CD4-positive, CD25-positive, alpha-beta regulatory T cell (primary cell): ENCODE data around the gene YWHAE. TPM values are rescaled to one million over a fixed set of nuclear protein-coding genes. Genes with fewer than 3 reads are reported as not detected.
A peak's percentile ranks its signal among the peaks of the same experiment; 100 is the strongest.

Source experiments
- ATAC-seq, 2 donors: fragments of 150-1000 bp; cut with Tn5 transposase; one replicate each; pipeline ENCODE4 v1.10.0; 2021; ENCODE audit warnings: low read depth in 2 of 2, moderate number of reproducible peaks in 2 of 2, moderate library complexity in 1 of 2
- DNase-seq, 3 donors: peaks; one replicate each; pipeline versions ENCODE4 v3.0.0 to v3.0.0-alpha.2; 2012 to 2022; ENCODE audit warnings: mixed read lengths in 1 of 3
- H3K27ac ChIP-seq: one replicate; pipeline ENCODE4 v1.7.0; 2013; ENCODE audit warnings: mild to moderate bottlenecking, low read length; ENCODE audit not compliant: insufficient read depth, poor library complexity, severe bottlenecking
- H3K27me3 ChIP-seq: one replicate; pipeline ENCODE4 v1.7.0; 2013; ENCODE audit warnings: low read length; ENCODE audit not compliant: control insufficient read depth, insufficient read depth
- H3K36me3 ChIP-seq: one replicate; pipeline ENCODE4 v1.7.0; 2013; ENCODE audit warnings: mild to moderate bottlenecking, low read length, moderate library complexity; ENCODE audit not compliant: control insufficient read depth, insufficient read depth
- H3K4me1 ChIP-seq: 2 replicates; pipeline ENCODE4 v1.7.0; 2013; ENCODE audit warnings: mild to moderate bottlenecking, low read length; ENCODE audit not compliant: insufficient read depth, control insufficient read depth, poor library complexity, severe bottlenecking
- H3K4me3 ChIP-seq: one replicate; pipeline ENCODE4 v1.7.0; 2013; ENCODE audit warnings: low read depth, mild to moderate bottlenecking, low read length, moderate library complexity
- H3K9me3 ChIP-seq, 2 experiments: 1 replicate in 1 of 2; 2 replicates in 1 of 2; pipeline ENCODE4 v1.7.0; 2013; ENCODE audit warnings: low read length in 2 of 2, mild to moderate bottlenecking in 1 of 2, moderate library complexity in 1 of 2; ENCODE audit not compliant: control insufficient read depth in 2 of 2
- H3K27ac Mint-ChIP-seq, 3 donors: one replicate each; pipeline ENCODE4 v1.8.0; 2020 to 2022; ENCODE audit warnings: mild to moderate bottlenecking in 3 of 3, mixed read lengths in 3 of 3, moderate library complexity in 2 of 3
- H3K27me3 Mint-ChIP-seq: one replicate; pipeline ENCODE4 v1.8.0; 2022; ENCODE audit warnings: mild to moderate bottlenecking, mixed read lengths
- H3K36me3 Mint-ChIP-seq: one replicate; pipeline ENCODE4 v1.8.0; 2020; ENCODE audit warnings: mixed read lengths
- H3K4me1 Mint-ChIP-seq, 4 donors: one replicate each; pipeline ENCODE4 v1.8.0; 2020 to 2022; ENCODE audit warnings: mixed read lengths in 4 of 4, mild to moderate bottlenecking in 1 of 4
- H3K4me3 Mint-ChIP-seq, 4 donors: one replicate each; pipeline ENCODE4 v1.8.0; 2020 to 2022; ENCODE audit warnings: mild to moderate bottlenecking in 4 of 4, mixed read lengths in 4 of 4, moderate library complexity in 3 of 4
- H3K9me3 Mint-ChIP-seq, 7 donors: one replicate each; pipeline ENCODE4 v1.8.0; 2020 to 2022; ENCODE audit warnings: mixed read lengths in 7 of 7, mild to moderate bottlenecking in 3 of 7, moderate library complexity in 2 of 7
- polyA plus RNA-seq, 4 donors: library from polyadenylated mRNA; unstranded; fragments of 300-500 nt; fragmentation: Illumina TruSeq; gene quantifications; one replicate each; pipeline ENCODE4 v1.2.3, GENCODE V29; 2021
- total RNA-seq: library from RNA; stranded (reverse); gene quantifications from one replicate; pipeline ENCODE4 v1.2.3, GENCODE V29; 2022

Gene YWHAE
- total and polyA plus RNA-seq, 5 donors from 2014 or later = 68.6 to 136 (median 92.2) TPM

DNA sequence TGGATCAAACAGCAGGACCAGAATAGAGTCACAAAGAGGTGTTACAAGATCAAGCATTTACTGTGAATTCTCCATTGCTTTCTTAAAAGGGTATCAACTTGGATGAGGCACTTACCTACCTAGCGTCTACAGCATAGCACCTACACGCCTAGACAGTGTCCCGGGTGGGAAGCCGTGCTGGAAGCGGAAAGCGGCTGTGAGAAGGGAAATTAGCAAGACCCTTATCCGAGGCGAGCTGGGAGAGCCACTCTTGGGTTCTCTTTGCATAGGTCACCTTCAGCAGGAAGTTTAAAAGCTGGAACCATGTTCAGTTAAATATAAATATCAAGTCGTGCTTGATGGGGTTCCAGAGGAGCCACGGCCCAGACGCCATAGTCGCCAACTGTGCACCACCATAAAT, 74.3 kb downstream of the YWHAE start:
- Histone ChIP-seq H3K9me3 (no peaks in the 10 kb centered on the region), H3K36me3 (no peaks in the 10 kb centered on the region), H3K27ac (no peak overlapping the region), H3K27me3 (no peaks in the 10 kb centered on the region), H3K4me3 (no peak overlapping the region), H3K4me1 (no peaks in the 10 kb centered on the region)
- Mint-ChIP-seq H3K9me3 (peaks cover 0 to 1% (median 0%) of the 10 kb centered on the region in 7 donors), H3K27ac (no peak overlapping the region), H3K4me1 (peaks cover 0 to 3% (median 0%) of the 10 kb centered on the region in 4 donors), H3K4me3 (no peak overlapping the region), H3K36me3 (no peaks in the 10 kb centered on the region), H3K27me3 (peaks cover 16% of the 10 kb centered on the region)
- ATAC-seq (no peak), DNase-seq (no peak)

DNA sequence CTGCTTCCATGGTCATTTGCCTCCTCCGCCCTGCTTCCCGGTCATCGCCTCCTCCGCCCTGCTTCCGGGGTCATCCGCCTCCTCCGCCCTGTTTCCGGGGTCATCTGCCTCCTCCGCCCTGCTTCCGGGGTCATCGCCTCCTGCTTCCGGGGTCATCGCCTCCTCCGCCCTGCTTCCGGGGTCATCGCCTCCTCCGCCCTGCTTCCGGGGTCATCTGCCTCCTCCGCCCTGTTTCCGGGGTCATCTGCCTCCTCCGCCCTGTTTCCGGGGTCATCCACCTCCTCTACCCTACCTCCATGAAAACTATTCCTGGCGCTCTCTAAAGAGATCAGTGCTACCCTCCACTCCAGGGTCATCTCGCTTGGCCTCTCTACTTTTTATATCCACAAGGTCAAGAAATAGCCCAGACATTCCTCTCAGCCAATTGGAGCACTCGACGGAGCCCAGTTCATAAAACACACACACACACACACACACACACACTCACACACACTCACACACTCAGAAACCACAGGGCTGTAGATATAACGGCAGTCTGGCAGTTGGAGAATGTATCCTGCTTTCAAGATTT, 75.7 kb downstream of the YWHAE start:
- Mint-ChIP-seq H3K27ac (no peak overlapping the region), H3K4me1 (peaks cover 0 to 3% (median 0%) of the 10 kb centered on the region in 4 donors), H3K4me3 (peak overlapping the region in 3 of 4 donors; percentile 28 to 61 (median 29)), H3K27me3 (peaks cover 16% of the 10 kb centered on the region), H3K36me3 (no peaks in the 10 kb centered on the region), H3K9me3 (peaks cover 0 to 1% (median 0%) of the 10 kb centered on the region in 7 donors)
- Histone ChIP-seq H3K9me3 (no peaks in the 10 kb centered on the region), H3K27ac (no peak overlapping the region), H3K27me3 (no peaks in the 10 kb centered on the region), H3K4me3 (no peak overlapping the region), H3K4me1 (no peaks in the 10 kb centered on the region), H3K36me3 (no peaks in the 10 kb centered on the region)
- DNase-seq (no peak), ATAC-seq (no peak)

DNA sequence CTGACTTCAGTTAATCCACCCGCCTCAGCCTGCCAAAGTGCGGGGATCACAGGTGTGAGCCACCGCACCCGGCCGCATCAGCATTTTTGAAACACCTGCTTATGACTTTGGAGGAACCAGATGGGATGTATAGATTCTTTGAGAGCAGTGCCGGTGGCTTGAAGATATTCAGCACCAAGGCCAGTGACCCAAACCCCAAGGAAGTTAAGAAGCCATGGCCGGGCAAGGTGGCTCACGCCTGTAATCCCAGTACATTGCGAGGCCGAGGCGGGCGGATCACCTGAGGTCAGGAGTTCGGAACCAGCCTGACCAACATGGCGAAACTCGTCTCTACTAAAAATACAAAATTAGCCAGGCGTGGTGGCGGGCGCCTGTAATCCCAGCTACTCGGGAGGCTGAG, 76.7 kb downstream of the YWHAE start:
- Histone ChIP-seq H3K27me3 (no peaks in the 10 kb centered on the region), H3K4me1 (no peaks in the 10 kb centered on the region), H3K4me3 (no peak overlapping the region), H3K9me3 (no peaks in the 10 kb centered on the region), H3K36me3 (no peaks in the 10 kb centered on the region), H3K27ac (no peak overlapping the region)
- no peak overlapping the region for H3K27ac Mint-ChIP-seq
- no peak overlapping the region for H3K4me3 Mint-ChIP-seq
- H3K27me3 Mint-ChIP-seq = peaks cover 16% of the 10 kb centered on the region
- no peak for DNase-seq
- peaks cover 0 to 3% (median 0%) of the 10 kb centered on the region in 4 donors for H3K4me1 Mint-ChIP-seq
- no peak for ATAC-seq
- no peaks in the 10 kb centered on the region for H3K36me3 Mint-ChIP-seq
- peaks cover 0 to 1% (median 0%) of the 10 kb centered on the region in 7 donors for H3K9me3 Mint-ChIP-seq

DNA sequence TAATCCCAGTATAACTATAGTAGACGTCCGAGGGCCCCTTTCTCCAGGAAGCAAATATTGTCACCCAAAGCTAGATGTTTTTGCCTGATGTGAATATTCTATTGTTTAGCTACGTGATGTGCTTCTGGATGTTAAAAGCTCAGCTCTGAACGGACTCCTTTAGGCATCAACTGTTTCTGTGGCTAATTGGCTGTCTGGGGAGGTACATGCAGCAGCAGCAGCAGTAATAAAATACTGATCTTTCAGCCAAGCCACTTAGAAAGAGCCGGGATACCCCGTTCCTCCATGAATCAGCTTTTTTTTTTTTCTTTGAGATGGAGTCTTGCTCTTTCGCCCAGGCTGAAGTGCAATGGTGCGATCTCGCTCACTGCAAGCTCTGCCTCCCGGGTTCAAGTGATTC, 77.5 kb downstream of the YWHAE start:
- peaks cover 16% of the 10 kb centered on the region for H3K27me3 Mint-ChIP-seq
- Histone ChIP-seq H3K4me3 (no peak overlapping the region), H3K9me3 (no peaks in the 10 kb centered on the region), H3K27ac (no peak overlapping the region), H3K27me3 (no peaks in the 10 kb centered on the region), H3K4me1 (no peaks in the 10 kb centered on the region), H3K36me3 (no peaks in the 10 kb centered on the region)
- ATAC-seq (no peak), DNase-seq (no peak)
- no peaks in the 10 kb centered on the region for H3K36me3 Mint-ChIP-seq
- H3K4me3 Mint-ChIP-seq = no peak overlapping the region
- peaks cover 0 to 1% (median 0%) of the 10 kb centered on the region in 7 donors for H3K9me3 Mint-ChIP-seq
- H3K27ac Mint-ChIP-seq = no peak overlapping the region
- H3K4me1 Mint-ChIP-seq = peaks cover 0 to 3% (median 0%) of the 10 kb centered on the region in 4 donors

DNA sequence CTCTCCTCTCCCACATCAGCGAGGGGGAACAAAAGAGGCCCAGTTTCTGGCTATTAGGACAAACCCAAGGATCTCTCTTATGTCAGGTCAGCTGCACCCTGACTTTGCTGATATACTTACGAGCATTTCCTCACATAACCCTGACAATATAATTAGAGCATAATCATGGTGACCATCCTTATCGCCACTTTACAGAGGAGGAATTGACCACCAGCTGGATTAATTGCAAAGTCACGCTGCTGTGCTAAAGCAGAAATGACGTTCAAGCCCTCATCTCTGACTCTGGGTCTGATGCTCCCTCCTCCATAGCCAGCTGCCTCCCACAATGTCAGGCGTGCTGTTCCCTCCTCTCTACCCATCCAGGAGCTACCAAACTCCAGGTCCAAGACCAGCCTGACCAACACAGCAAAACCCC, 78.0 kb downstream of the YWHAE start:
- Histone ChIP-seq H3K27ac (no peak overlapping the region), H3K36me3 (no peaks in the 10 kb centered on the region), H3K9me3 (no peaks in the 10 kb centered on the region), H3K4me1 (no peaks in the 10 kb centered on the region), H3K4me3 (no peak overlapping the region), H3K27me3 (no peaks in the 10 kb centered on the region)
- DNase-seq (no peak), ATAC-seq (no peak)
- H3K36me3 Mint-ChIP-seq = no peaks in the 10 kb centered on the region
- no peak overlapping the region for H3K27ac Mint-ChIP-seq
- H3K4me3 Mint-ChIP-seq = no peak overlapping the region
- H3K9me3 Mint-ChIP-seq = peaks cover 0 to 1% (median 0%) of the 10 kb centered on the region in 7 donors
- peaks cover 16% of the 10 kb centered on the region for H3K27me3 Mint-ChIP-seq
- peaks cover 0 to 3% (median 0%) of the 10 kb centered on the region in 4 donors for H3K4me1 Mint-ChIP-seq

DNA sequence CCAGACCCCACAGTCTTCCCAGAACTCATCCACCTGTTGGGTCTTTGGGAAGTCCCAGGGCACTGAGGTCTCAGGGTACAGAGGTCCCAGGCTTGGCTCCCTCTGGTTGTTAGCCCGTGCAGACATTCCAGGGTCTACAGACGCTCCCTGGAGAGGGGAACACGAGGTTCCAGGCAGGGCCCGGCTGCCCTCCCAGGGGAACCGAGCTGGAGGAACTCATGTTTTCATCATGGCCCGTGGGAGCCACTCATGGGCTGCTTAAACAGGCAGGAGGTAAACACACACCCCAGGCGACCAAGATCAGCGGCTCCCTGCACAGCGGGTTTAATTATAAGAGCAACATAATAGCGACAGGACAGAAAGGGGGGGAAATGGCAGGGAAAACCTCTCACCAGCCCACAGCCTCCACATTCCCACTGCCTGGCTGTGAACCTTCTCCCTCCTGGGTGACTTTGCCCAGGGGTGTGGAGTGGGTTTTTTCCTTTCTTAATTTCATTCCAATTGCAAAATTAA, 84.1 kb downstream of the YWHAE start:
- H3K4me1 ChIP-seq = no peaks in the 10 kb centered on the region
- no peak overlapping the region for H3K4me3 ChIP-seq
- ATAC-seq = no peak
- no peaks in the 10 kb centered on the region for H3K36me3 Mint-ChIP-seq
- H3K27ac ChIP-seq = no peak overlapping the region
- no peak for DNase-seq
- H3K27ac Mint-ChIP-seq = no peak overlapping the region
- H3K27me3 ChIP-seq = no peaks in the 10 kb centered on the region
- peaks cover 12% of the 10 kb centered on the region for H3K27me3 Mint-ChIP-seq
- no peaks in the 10 kb centered on the region for H3K4me1 Mint-ChIP-seq
- no peaks in the 10 kb centered on the region for H3K36me3 ChIP-seq
- H3K4me3 Mint-ChIP-seq = no peak overlapping the region
- no peaks in the 10 kb centered on the region for H3K9me3 Mint-ChIP-seq
- H3K9me3 ChIP-seq = no peaks in the 10 kb centered on the region

DNA sequence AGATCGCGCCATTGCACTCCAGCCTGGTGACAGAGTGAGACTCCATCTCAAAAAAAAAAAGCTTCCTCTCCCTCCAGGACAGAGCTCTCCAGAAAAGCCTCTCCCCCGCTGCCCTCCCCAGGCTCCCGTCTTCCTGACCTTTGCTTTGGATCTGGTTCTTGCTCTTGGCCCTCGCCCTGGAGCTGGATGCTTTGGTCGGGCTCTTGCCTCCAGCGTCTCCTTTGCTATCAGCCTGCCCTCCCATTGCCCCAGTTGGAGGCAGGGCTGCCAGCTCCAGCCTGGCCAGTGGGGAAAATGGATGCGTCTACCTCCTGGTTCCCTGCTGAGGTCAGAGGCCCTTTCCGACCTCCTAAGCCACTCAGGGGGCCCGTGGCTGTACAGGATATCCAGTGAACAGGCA, 84.6 kb downstream of the YWHAE start:
- no peaks in the 10 kb centered on the region for H3K36me3 Mint-ChIP-seq
- ATAC-seq (no peak), DNase-seq (no peak)
- H3K27ac Mint-ChIP-seq = peak overlapping the region in 1 of 3 donors; percentile 71
- peaks cover 12% of the 10 kb centered on the region for H3K27me3 Mint-ChIP-seq
- H3K4me1 Mint-ChIP-seq = no peaks in the 10 kb centered on the region
- no peak overlapping the region for H3K4me3 Mint-ChIP-seq
- Histone ChIP-seq H3K27ac (no peak overlapping the region), H3K36me3 (no peaks in the 10 kb centered on the region), H3K27me3 (no peaks in the 10 kb centered on the region), H3K4me3 (no peak overlapping the region), H3K4me1 (no peaks in the 10 kb centered on the region), H3K9me3 (no peaks in the 10 kb centered on the region)
- H3K9me3 Mint-ChIP-seq = no peaks in the 10 kb centered on the region
